Endodermal cell (in vitro differentiated cells): ENCODE data around the gene EIF4G3. TPM values are rescaled to one million over a fixed set of nuclear protein-coding genes. Genes with fewer than 3 reads are reported as not detected.

Source experiments
- DNase-seq: peaks from one replicate; pipeline ENCODE4 v3.0.0-alpha.2; 2017
- H3K27ac ChIP-seq: 2 replicates; pipeline ENCODE4 v1.5.1; 2013; ENCODE audit warnings: mild to moderate bottlenecking, low read depth, low read length, moderate library complexity
- H3K27me3 ChIP-seq: 2 replicates; pipeline ENCODE4 v1.6.1; 2013; ENCODE audit warnings: mild to moderate bottlenecking, low read length, moderate library complexity; ENCODE audit not compliant: insufficient read depth, control insufficient read depth, poor library complexity, severe bottlenecking
- H3K36me3 ChIP-seq: 2 replicates; pipeline ENCODE4 v1.7.0; 2013; ENCODE audit warnings: mild to moderate bottlenecking, low read length, moderate library complexity; ENCODE audit not compliant: control insufficient read depth, insufficient read depth
- H3K4me1 ChIP-seq: one replicate; pipeline ENCODE4 v1.7.0; 2013; ENCODE audit warnings: low read length; ENCODE audit not compliant: control insufficient read depth, insufficient read depth
- H3K4me3 ChIP-seq: 2 replicates; pipeline ENCODE4 v1.5.1; 2013; ENCODE audit warnings: mild to moderate bottlenecking, low read length, moderate library complexity
- H3K9ac ChIP-seq: 2 replicates; pipeline ENCODE4 v1.6.1; 2013; ENCODE audit warnings: mild to moderate bottlenecking, low read length, moderate library complexity; ENCODE audit not compliant: poor library complexity, severe bottlenecking; ENCODE audit errors: extremely low read depth
- H3K9me3 ChIP-seq: 2 replicates; pipeline ENCODE4 v1.6.1; 2013; ENCODE audit warnings: mild to moderate bottlenecking, low read length, moderate library complexity; ENCODE audit not compliant: control insufficient read depth
- H3K27ac Mint-ChIP-seq: 2 replicates; pipeline ENCODE4 v1.8.0; 2020; ENCODE audit warnings: mixed read lengths
- H3K27me3 Mint-ChIP-seq: 2 replicates; pipeline ENCODE4 v1.8.0; 2021; ENCODE audit warnings: mild to moderate bottlenecking, mixed read lengths; ENCODE audit not compliant: insufficient read depth
- H3K36me3 Mint-ChIP-seq: 2 replicates; pipeline ENCODE4 v1.8.0; 2020; ENCODE audit warnings: low read depth, mixed read lengths
- H3K4me1 Mint-ChIP-seq: 2 replicates; pipeline ENCODE4 v1.8.0; 2020; ENCODE audit warnings: mixed read lengths
- H3K4me3 Mint-ChIP-seq: 2 replicates; pipeline ENCODE4 v1.8.0; 2020; ENCODE audit warnings: mild to moderate bottlenecking, moderate library complexity, mixed read lengths
- H3K9me3 Mint-ChIP-seq: 2 replicates; pipeline ENCODE4 v1.8.0; 2020; ENCODE audit warnings: mild to moderate bottlenecking, mixed read lengths
- CTCF ChIP-seq: fragments of 200-600 bp; sonication (generic); conservative IDR thresholded peaks from 2 replicates; pipeline ENCODE4 v1.5.0; 2021; ENCODE audit warnings: antibody characterized with exemption, mild to moderate bottlenecking
- WGBS, 2 experiments: methylation state at CpG; one replicate each; pipeline versions ENCODE4 v1.1.5 to v1.1.7; 2013; ENCODE audit warnings: missing lambda C conversion rate in 2 of 2, mixed read lengths in 1 of 2; ENCODE audit not compliant: insufficient coverage in 1 of 2, insufficient read length in 1 of 2; 5-methylcytosine and 5-hydroxymethylcytosine counted together
- total RNA-seq, 2 donors: library from RNA; stranded (reverse); fragmentation: NEBNext Ultra II Directional in 1 of 2; extraction: Animal tissue kit (Norgen Biotek cat#: 25700) in 1 of 2; gene quantifications; 2 replicates in 1 of 2; 3 replicates in 1 of 2; pipeline ENCODE4 v1.2.1, GENCODE V29; 2021

Gene EIF4G3
- total RNA-seq, 2 donors from 2014 or later = 101 to 103 TPM

- 94 to 97% methylated on average over 14 to 21 of the region's 21 CpGs for WGBS, 2 experiments
- Mint-ChIP-seq H3K27me3 (no peaks in the 10 kb centered on the region), H3K27ac (no peak overlapping the region), H3K4me3 (no peak overlapping the region), H3K4me1 (no peaks in the 10 kb centered on the region), H3K36me3 (peaks cover 31% of the 10 kb centered on the region), H3K9me3 (no peaks in the 10 kb centered on the region)
- no peak overlapping the region for H3K4me3 ChIP-seq
- H3K9ac ChIP-seq = no peak overlapping the region
- no peak overlapping the region for H3K27ac ChIP-seq
- no peak for DNase-seq
- H3K4me1 ChIP-seq = peaks cover 5% of the 10 kb centered on the region
- no peaks in the 10 kb centered on the region for H3K27me3 ChIP-seq
- TF ChIP-seq CTCF = no peak
- H3K9me3 ChIP-seq = no peaks in the 10 kb centered on the region
- peaks cover 16% of the 10 kb centered on the region for H3K36me3 ChIP-seq
Observed at GRCh38 chr1:21219674-21220073, 43.0 kb upstream of the EIF4G3 start.

- H3K9me3 ChIP-seq = no peaks in the 10 kb centered on the region
- H3K36me3 Mint-ChIP-seq = peaks cover 22% of the 10 kb centered on the region
- no peak overlapping the region for H3K4me3 Mint-ChIP-seq
- 86 to 90% methylated on average over 16 to 20 of the region's 20 CpGs for WGBS, 2 experiments
- peak overlapping the region; percentile 48 for H3K27ac Mint-ChIP-seq
- peaks cover 16% of the 10 kb centered on the region for H3K36me3 ChIP-seq
- no peaks in the 10 kb centered on the region for H3K9me3 Mint-ChIP-seq
- TF ChIP-seq CTCF = peak; percentile 81
- H3K9ac ChIP-seq = no peak overlapping the region
- no peak overlapping the region for H3K4me3 ChIP-seq
- H3K4me1 ChIP-seq = peaks cover 5% of the 10 kb centered on the region
- H3K27me3 Mint-ChIP-seq = no peaks in the 10 kb centered on the region
- DNase-seq = peak; percentile 98
- no peaks in the 10 kb centered on the region for H3K4me1 Mint-ChIP-seq
- no peaks in the 10 kb centered on the region for H3K27me3 ChIP-seq
- no peak overlapping the region for H3K27ac ChIP-seq
Observed at GRCh38 chr1:21217812-21218596, 41.3 kb upstream of the EIF4G3 start.

GRCh38 chr1:21216835-21217811, 40.4 kb upstream of the EIF4G3 start:
- WGBS, 2 experiments = 89 to 92% methylated on average over 9 to 19 of the region's 19 CpGs
- no peaks in the 10 kb centered on the region for H3K27me3 ChIP-seq

More at GRCh38 chr1:21216835-21217811, 40.4 kb upstream of the EIF4G3 start:
- no peak overlapping the region for H3K4me3 ChIP-seq
- DNase-seq = peak; percentile 90
- peaks cover 22% of the 10 kb centered on the region for H3K36me3 Mint-ChIP-seq
- H3K27ac Mint-ChIP-seq = peak overlapping the region; percentile 48
- H3K4me3 Mint-ChIP-seq = no peak overlapping the region
- peaks cover 5% of the 10 kb centered on the region for H3K4me1 ChIP-seq
- no peak overlapping the region for H3K27ac ChIP-seq
- H3K9me3 ChIP-seq = no peaks in the 10 kb centered on the region
- H3K4me1 Mint-ChIP-seq = no peaks in the 10 kb centered on the region
- peaks cover 14% of the 10 kb centered on the region for H3K36me3 ChIP-seq
- H3K9ac ChIP-seq = no peak overlapping the region
- no peaks in the 10 kb centered on the region for H3K9me3 Mint-ChIP-seq
- peak; percentile 88 for TF ChIP-seq CTCF
- no peaks in the 10 kb centered on the region for H3K27me3 Mint-ChIP-seq
